Hepatocyte (in vitro differentiated cells): Measurements from ENCODE around the gene PPP1R13L. TPM values are rescaled to one million over a fixed set of nuclear protein-coding genes. Genes with fewer than 3 reads are reported as not detected.

ENCODE experiments used
- DNase-seq: peaks from one replicate; pipeline ENCODE4 v3.0.0-alpha.2; 2016; ENCODE audit warnings: low spot score
- H2AFZ ChIP-seq: fragments of 200-600 bp; sonication (generic); 2 replicates; pipeline ENCODE4 v1.6.0; 2016; ENCODE audit warnings: antibody characterized with exemption, mild to moderate bottlenecking
- H3K27ac ChIP-seq: fragments of 200-600 bp; sonication (generic); 2 replicates; pipeline ENCODE4 v1.5.1; 2016; ENCODE audit warnings: mild to moderate bottlenecking
- H3K27me3 ChIP-seq: fragments of 200-600 bp; sonication (generic); 2 replicates; pipeline ENCODE4 v1.6.1; 2016
- H3K36me3 ChIP-seq: fragments of 200-600 bp; sonication (generic); replicated peaks from 2 replicates; pipeline ENCODE4 v1.5.1; 2016; ENCODE audit warnings: low read depth; ENCODE audit not compliant: insufficient read depth
- H3K4me1 ChIP-seq: fragments of 200-600 bp; sonication (generic); 2 replicates; pipeline ENCODE4 v1.5.1; 2016; ENCODE audit warnings: mild to moderate bottlenecking, moderate library complexity; ENCODE audit not compliant: insufficient read depth
- H3K4me2 ChIP-seq: fragments of 200-600 bp; sonication (generic); 2 replicates; pipeline ENCODE4 v1.6.0; 2016
- H3K4me3 ChIP-seq: fragments of 200-600 bp; sonication (generic); 2 replicates; pipeline ENCODE4 v1.5.1; 2016; ENCODE audit warnings: mild to moderate bottlenecking
- H3K79me2 ChIP-seq: fragments of 200-600 bp; sonication (generic); 2 replicates; pipeline ENCODE4 v1.6.0; 2017; ENCODE audit warnings: mild to moderate bottlenecking
- H3K9me2 ChIP-seq: fragments of 200-600 bp; sonication (generic); replicated peaks from 2 replicates; pipeline ENCODE4 v1.6.0; 2017; ENCODE audit warnings: mild to moderate bottlenecking; ENCODE audit not compliant: insufficient read depth
- H3K9me3 ChIP-seq: fragments of 200-600 bp; sonication (generic); 2 replicates; pipeline ENCODE4 v1.5.1; 2016; ENCODE audit warnings: low read depth, mild to moderate bottlenecking
- H4K20me1 ChIP-seq: fragments of 200-600 bp; sonication (generic); 2 replicates; pipeline ENCODE4 v1.6.0; 2016; ENCODE audit warnings: mild to moderate bottlenecking; ENCODE audit not compliant: insufficient read depth, poor library complexity, severe bottlenecking
- CTCF ChIP-seq: fragments of 200-600 bp; sonication (generic); IDR thresholded peaks from 2 replicates; pipeline ENCODE4 v1.5.1; 2016; ENCODE audit warnings: antibody characterized with exemption, mild to moderate bottlenecking; ENCODE audit not compliant: poor library complexity
- EZH2 ChIP-seq: fragments of 200-600 bp; sonication (generic); IDR thresholded peaks from 2 replicates; pipeline ENCODE4 v1.6.1; 2016; ENCODE audit warnings: antibody characterized with exemption, mild to moderate bottlenecking, borderline replicate concordance
- EZH2phosphoT487 ChIP-seq: fragments of 200-600 bp; sonication (generic); IDR thresholded peaks from one replicate; pipeline ENCODE4 v1.6.1; 2018; ENCODE audit warnings: antibody characterized with exemption, mild to moderate bottlenecking, low read depth, moderate library complexity; ENCODE audit not compliant: unreplicated experiment, severe bottlenecking
- WGBS: methylation state at CpG from one replicate; pipeline ENCODE4 v1.1.6; 2016; ENCODE audit warnings: low lambda C conversion rate; ENCODE audit errors: missing lambda C conversion rate; 5-methylcytosine and 5-hydroxymethylcytosine counted together
- polyA plus RNA-seq: library from polyadenylated mRNA; unstranded; fragments of >200 nt; fragmentation: Nextera tagmentation; extraction: Ambion mirVana; gene quantifications from 2 replicates; pipeline ENCODE4 v1.2.1, GENCODE V29; 2016
- total RNA-seq: library from RNA; depleted of rRNA; stranded (reverse); fragments of >200 nt; gene quantifications from 2 replicates; pipeline ENCODE4 v1.2.3, GENCODE V29; 2014

The PPP1R13L gene
- total and polyA plus RNA-seq, 2 experiments from 2014 or later: 8.7 to 14.8 TPM

GRCh38 chr19:45351401-45351952, 53.4 kb downstream of the PPP1R13L start:
- no peaks in the 10 kb centered on the region for H4K20me1 ChIP-seq
- H3K4me2 ChIP-seq: no peak overlapping the region
- no peaks in the 10 kb centered on the region for H3K36me3 ChIP-seq
- TF ChIP-seq CTCF: no peak
- TF ChIP-seq EZH2: no peak
- TF ChIP-seq EZH2phosphoT487: no peak
- no peaks in the 10 kb centered on the region for H3K4me1 ChIP-seq
- no peak overlapping the region for H3K4me3 ChIP-seq
- H3K9me2 ChIP-seq: no peaks in the 10 kb centered on the region
- DNase-seq: no peak
- no peak overlapping the region for H2AFZ ChIP-seq
- H3K79me2 ChIP-seq: no peaks in the 10 kb centered on the region
- H3K27me3 ChIP-seq: peaks cover 3% of the 10 kb centered on the region
- H3K27ac ChIP-seq: no peak overlapping the region
- WGBS: 90% methylated on average over 13 of the region's 13 CpGs
- H3K9me3 ChIP-seq: no peaks in the 10 kb centered on the region

- Histone ChIP-seq H3K27ac (no peak overlapping the region), H3K9me2 (no peaks in the 10 kb centered on the region), H4K20me1 (no peaks in the 10 kb centered on the region), H2AFZ (no peak overlapping the region), H3K4me1 (no peaks in the 10 kb centered on the region), H3K36me3 (no peaks in the 10 kb centered on the region), H3K79me2 (no peaks in the 10 kb centered on the region), H3K4me2 (no peak overlapping the region), H3K27me3 (peaks cover 3% of the 10 kb centered on the region), H3K4me3 (no peak overlapping the region), H3K9me3 (no peaks in the 10 kb centered on the region)
- DNase-seq: no peak
- 93% methylated on average over 8 of the region's 17 CpGs for WGBS
- TF ChIP-seq CTCF: no peak
- no peak for TF ChIP-seq EZH2phosphoT487
- no peak for TF ChIP-seq EZH2
Observed at GRCh38 chr19:45350477-45351058, 54.3 kb downstream of the PPP1R13L start.

- H3K79me2 ChIP-seq: no peaks in the 10 kb centered on the region
- H3K4me1 ChIP-seq: no peaks in the 10 kb centered on the region
- no peak overlapping the region for H3K4me3 ChIP-seq
- no peak overlapping the region for H3K4me2 ChIP-seq
- no peak for DNase-seq
- no peaks in the 10 kb centered on the region for H4K20me1 ChIP-seq
- no peaks in the 10 kb centered on the region for H3K9me3 ChIP-seq
- no peaks in the 10 kb centered on the region for H3K36me3 ChIP-seq
- 95% methylated on average over 16 of the region's 17 CpGs for WGBS
- H3K27ac ChIP-seq: no peak overlapping the region
- peaks cover 3% of the 10 kb centered on the region for H3K27me3 ChIP-seq
- H2AFZ ChIP-seq: no peak overlapping the region
- TF ChIP-seq EZH2 (no peak), EZH2phosphoT487 (no peak), CTCF (no peak)
- H3K9me2 ChIP-seq: no peaks in the 10 kb centered on the region
Observed at GRCh38 chr19:45349430-45349941, 55.4 kb downstream of the PPP1R13L start.
